Measurements from ENCODE around the gene U2SURP.

Gene U2SURP

GRCh38 chr3:143101792-143102381, 100.5 kb downstream of the U2SURP start:
- H3K27ac Mint-ChIP-seq, result no peak overlapping the region
- no peak for DNase-seq (ENCODE audit: low spot score)
- peaks cover 2% of the 10 kb centered on the region for H3K36me3 Mint-ChIP-seq (ENCODE audit: low read depth)
- H3K4me3 Mint-ChIP-seq, result no peak overlapping the region
- peaks cover 21% of the 10 kb centered on the region for H3K27me3 Mint-ChIP-seq (ENCODE audit: low read depth)
- H3K9me3 Mint-ChIP-seq, result peaks cover 35% of the 10 kb centered on the region
- H3K4me1 Mint-ChIP-seq (ENCODE audit: low read depth), result no peaks in the 10 kb centered on the region

GRCh38 chr3:143103652-143104051, 102.3 kb downstream of the U2SURP start:
- H3K27ac Mint-ChIP-seq, result no peak overlapping the region
- peaks cover 2% of the 10 kb centered on the region for H3K36me3 Mint-ChIP-seq (ENCODE audit: low read depth)
- peaks cover 32% of the 10 kb centered on the region for H3K9me3 Mint-ChIP-seq
- no peaks in the 10 kb centered on the region for H3K4me1 Mint-ChIP-seq (ENCODE audit: low read depth)
- peaks cover 21% of the 10 kb centered on the region for H3K27me3 Mint-ChIP-seq (ENCODE audit: low read depth)
- H3K4me3 Mint-ChIP-seq, result no peak overlapping the region
- no peak for DNase-seq (ENCODE audit: low spot score)

- DNase-seq (ENCODE audit: low spot score), result no peak
- peaks cover 32% of the 10 kb centered on the region for H3K9me3 Mint-ChIP-seq
- H3K27ac Mint-ChIP-seq, result no peak overlapping the region
- H3K27me3 Mint-ChIP-seq (ENCODE audit: low read depth), result peaks cover 10% of the 10 kb centered on the region
- H3K4me1 Mint-ChIP-seq (ENCODE audit: low read depth), result no peaks in the 10 kb centered on the region
- H3K36me3 Mint-ChIP-seq (ENCODE audit: low read depth), result peaks cover 2% of the 10 kb centered on the region
- no peak overlapping the region for H3K4me3 Mint-ChIP-seq
Measured at GRCh38 chr3:143105170-143105569, 103.8 kb downstream of the U2SURP start.

DNA sequence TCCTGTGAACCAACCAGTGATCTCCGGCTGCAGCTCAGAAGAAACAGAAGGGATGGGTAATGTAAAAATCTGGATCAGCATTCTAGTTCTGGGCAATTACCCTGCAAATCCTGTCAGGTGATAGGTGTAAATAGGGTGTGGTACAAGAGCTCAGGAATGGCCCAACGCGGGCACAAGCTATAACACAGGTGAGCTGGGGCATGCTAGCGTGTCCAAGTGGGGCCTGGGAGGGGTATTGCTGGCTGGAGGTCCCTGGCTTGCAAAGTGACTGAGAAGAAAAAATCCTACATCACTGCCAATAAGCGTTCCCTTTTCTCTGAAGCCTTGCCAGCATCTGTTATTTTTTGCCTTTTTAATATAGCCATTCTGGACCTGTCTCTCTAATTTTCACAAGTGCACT, 108.5 kb downstream of the U2SURP start:
- Mint-ChIP-seq H3K27me3 (ENCODE audit: low read depth) (peaks cover 12% of the 10 kb centered on the region), H3K27ac (no peak overlapping the region), H3K36me3 (ENCODE audit: low read depth) (peaks cover 2% of the 10 kb centered on the region), H3K4me1 (ENCODE audit: low read depth) (no peaks in the 10 kb centered on the region), H3K9me3 (peaks cover 19% of the 10 kb centered on the region), H3K4me3 (no peak overlapping the region)
- DNase-seq (ENCODE audit: low spot score), result no peak

Data from T-helper 2 cell treated with Interferon-gamma antibody and Interleukin-4, amounts not matched to agents 5 μg/mL and 100 μg/mL, for 36 hours (primary cell).